Effector memory CD8-positive, alpha-beta T cell (primary cell): ENCODE data around the gene PRRC2B.
"Not testable (repeated sequence)": the region's sequence is repeated elsewhere in the genome, so short reads cannot be mapped to it uniquely, and the experiment has no call there.

Source experiments
- ATAC-seq: fragments of 150-1000 bp; cut with Tn5 transposase; replicated peaks from 2 replicates; pipeline ENCODE4 v1.10.0; 2021; ENCODE audit warnings: mild to moderate bottlenecking, moderate library complexity
- DNase-seq, 3 experiments: peaks; one replicate each; pipeline ENCODE4 v3.0.0; 2021
- H3K27ac Mint-ChIP-seq, 2 donors: one replicate each; pipeline ENCODE4 v1.8.0; 2022; ENCODE audit warnings: mild to moderate bottlenecking in 2 of 2, mixed read lengths in 2 of 2, moderate library complexity in 2 of 2
- H3K27me3 Mint-ChIP-seq, 2 donors: one replicate each; pipeline ENCODE4 v1.8.0; 2022; ENCODE audit warnings: mixed read lengths in 2 of 2
- H3K36me3 Mint-ChIP-seq: one replicate; pipeline ENCODE4 v1.8.0; 2022; ENCODE audit warnings: mild to moderate bottlenecking, moderate library complexity, mixed read lengths; ENCODE audit not compliant: insufficient read depth
- H3K4me1 Mint-ChIP-seq, 2 donors: one replicate each; pipeline ENCODE4 v1.8.0; 2022; ENCODE audit warnings: low read depth in 2 of 2, mixed read lengths in 2 of 2
- H3K4me3 Mint-ChIP-seq, 2 donors: one replicate each; pipeline ENCODE4 v1.8.0; 2022; ENCODE audit warnings: mild to moderate bottlenecking in 2 of 2, mixed read lengths in 2 of 2, moderate library complexity in 2 of 2
- H3K9me3 Mint-ChIP-seq, 2 donors: one replicate each; pipeline ENCODE4 v1.8.0; 2022; ENCODE audit warnings: mixed read lengths in 2 of 2

The PRRC2B gene

DNA sequence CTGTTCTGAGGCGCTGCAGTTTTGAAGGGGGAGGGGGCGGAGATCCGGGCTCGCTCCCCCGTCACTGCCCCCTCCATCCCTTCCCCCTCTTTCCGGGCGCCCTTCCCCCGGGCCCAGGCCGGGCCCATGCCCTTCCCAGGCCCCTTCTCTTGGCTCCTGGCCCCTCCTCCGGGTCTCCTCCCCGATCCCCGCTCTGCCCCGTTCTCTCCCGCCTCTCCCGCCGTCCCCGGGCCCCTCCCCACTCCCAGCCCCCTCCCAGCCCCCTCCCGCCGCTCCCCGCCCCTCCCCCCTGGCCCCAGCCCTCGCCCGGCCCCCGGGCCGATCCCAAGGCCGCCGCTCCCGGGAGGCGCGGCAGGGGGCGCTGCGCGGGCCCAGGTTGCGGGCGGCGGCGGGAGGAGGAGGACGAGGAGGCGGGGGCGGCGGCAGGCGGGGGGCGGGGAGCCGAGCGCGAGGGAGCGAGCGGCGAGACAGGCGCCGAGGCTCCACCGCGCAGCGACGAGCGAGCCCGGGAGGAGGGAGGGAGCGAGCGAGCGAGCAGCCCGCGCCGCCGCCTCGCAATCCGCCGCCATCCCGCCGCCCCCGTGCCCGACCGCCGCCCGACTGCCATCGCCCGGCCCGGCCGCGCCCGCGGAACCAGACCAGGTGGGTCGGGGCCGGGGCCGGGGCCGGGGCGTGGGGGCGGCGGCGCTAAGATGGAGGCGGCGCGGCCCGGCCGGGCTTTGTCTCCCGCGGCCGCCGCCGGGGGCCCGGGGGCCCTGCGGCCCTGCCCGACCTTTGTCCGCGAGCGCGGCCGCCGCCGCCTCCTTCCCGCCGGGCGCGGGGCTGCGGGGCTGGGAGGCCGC lies at the start of gene PRRC2B:
Gene PRRC2B (plus strand): TSS at position 465 of the 842 bp plus-strand sequence. CDS start 36,059 bp downstream, outside the sequence.
- DNase-seq (peak; percentile 69 to 76 (median 70)), ATAC-seq (peak; percentile 48)
- Mint-ChIP-seq H3K27me3 (no peaks in the 10 kb centered on the region), H3K27ac (peak within 1 kb of the TSS; percentile 95 to 96), H3K4me3 (peak within 1 kb of the TSS; percentile 85 to 91), H3K4me1 (peaks cover 41 to 47% of the 10 kb centered on the region in 2 donors), H3K36me3 (peaks cover 32% of the 10 kb centered on the region), H3K9me3 (no peaks in the 10 kb centered on the region)

GRCh38 chr9:131344931-131345535 lies 48.9 kb upstream of the PRRC2B start:
- peaks cover 24 to 33% of the 10 kb centered on the region in 2 donors for H3K27me3 Mint-ChIP-seq
- H3K9me3 Mint-ChIP-seq, H3K4me3 Mint-ChIP-seq, H3K4me1 Mint-ChIP-seq, DNase-seq, ATAC-seq, H3K27ac Mint-ChIP-seq, H3K36me3 Mint-ChIP-seq: not testable (repeated sequence)

DNA sequence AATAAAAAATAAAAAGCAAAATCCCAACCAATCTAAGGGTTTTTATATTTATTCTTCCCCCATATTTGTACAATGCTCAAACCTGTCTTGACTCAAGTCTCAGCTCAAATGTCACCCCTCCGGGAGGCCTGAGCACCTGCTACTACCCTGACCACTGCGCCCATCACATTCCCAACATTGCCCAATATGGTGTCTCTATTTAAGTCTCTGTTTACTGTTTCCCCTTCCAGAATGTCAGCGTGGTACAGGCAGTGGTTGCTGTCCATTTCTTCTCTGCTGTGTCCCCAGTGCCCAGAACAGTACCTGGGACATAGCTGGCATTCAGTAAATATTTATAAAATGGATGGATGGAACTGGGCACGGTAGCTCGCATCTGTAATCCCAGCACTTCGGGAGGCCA lies 47.3 kb upstream of the PRRC2B start:
- Mint-ChIP-seq H3K27me3 (peaks cover 24 to 33% of the 10 kb centered on the region in 2 donors), H3K4me3 (no peak overlapping the region), H3K9me3 (no peaks in the 10 kb centered on the region), H3K36me3 (no peaks in the 10 kb centered on the region), H3K4me1 (peaks cover 8 to 9% of the 10 kb centered on the region in 2 donors), H3K27ac (no peak overlapping the region)
- no peak for ATAC-seq
- DNase-seq = no peak

DNA sequence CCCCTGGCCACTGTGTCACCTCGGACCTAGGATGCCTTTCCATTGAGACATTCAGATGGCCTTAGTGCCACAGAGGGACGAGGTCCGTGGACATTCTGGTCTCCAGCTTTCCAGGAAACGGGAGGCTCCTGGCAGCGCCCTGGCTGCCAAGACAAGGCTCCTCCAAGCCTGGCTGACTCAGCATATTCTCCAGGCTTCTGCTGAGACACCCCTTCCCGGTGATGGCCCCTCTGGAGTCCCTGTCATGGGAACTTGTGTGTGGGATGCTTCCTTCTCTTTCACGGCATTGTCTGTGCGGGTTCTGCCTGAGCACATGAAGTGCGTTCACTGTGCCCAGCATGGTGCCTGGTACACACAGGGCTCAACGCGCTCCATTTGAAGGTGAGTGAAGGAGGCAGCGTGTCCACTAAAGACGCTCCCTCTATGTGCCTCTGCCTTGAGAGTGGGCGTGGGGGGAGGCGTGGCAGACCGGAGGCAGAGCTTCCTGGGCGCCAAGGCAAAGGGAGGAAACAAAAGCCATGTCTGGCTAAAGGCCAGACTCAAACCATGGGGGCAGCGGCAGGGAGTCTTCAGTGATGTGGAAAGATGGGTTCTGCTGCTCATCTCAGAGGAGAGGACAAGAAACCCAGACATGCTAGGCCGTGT lies 46.4 kb upstream of the PRRC2B start:
- Mint-ChIP-seq H3K9me3 (no peaks in the 10 kb centered on the region), H3K4me3 (no peak overlapping the region), H3K27ac (no peak overlapping the region), H3K27me3 (peaks cover 21 to 28% of the 10 kb centered on the region in 2 donors), H3K36me3 (no peaks in the 10 kb centered on the region), H3K4me1 (peaks cover 8 to 9% of the 10 kb centered on the region in 2 donors)
- no peak for DNase-seq
- no peak for ATAC-seq

- Mint-ChIP-seq H3K27ac (no peak overlapping the region), H3K4me3 (no peak overlapping the region), H3K4me1 (peaks cover 8 to 9% of the 10 kb centered on the region in 2 donors), H3K27me3 (peaks cover 9 to 15% of the 10 kb centered on the region in 2 donors), H3K9me3 (no peaks in the 10 kb centered on the region), H3K36me3 (no peaks in the 10 kb centered on the region)
- ATAC-seq (no peak), DNase-seq (no peak)
These were observed 45.0 kb upstream of the PRRC2B start for GRCh38 chr9:131348631-131349521.

- H3K9me3 Mint-ChIP-seq = no peaks in the 10 kb centered on the region
- peaks cover 8 to 9% of the 10 kb centered on the region in 2 donors for H3K4me1 Mint-ChIP-seq
- H3K27me3 Mint-ChIP-seq = peaks cover 6 to 9% of the 10 kb centered on the region in 2 donors
- no peaks in the 10 kb centered on the region for H3K36me3 Mint-ChIP-seq
- no peak for ATAC-seq
- no peak overlapping the region for H3K4me3 Mint-ChIP-seq
- peak overlapping the region in 1 of 2 donors; percentile 41 for H3K27ac Mint-ChIP-seq
- DNase-seq = no peak
These were observed 44.4 kb upstream of the PRRC2B start for GRCh38 chr9:131349522-131349880.

- peak; percentile 81 to 85 (median 84) for DNase-seq
- Mint-ChIP-seq H3K27me3 (peaks cover 6 to 9% of the 10 kb centered on the region in 2 donors), H3K9me3 (no peaks in the 10 kb centered on the region), H3K4me1 (peaks cover 8 to 9% of the 10 kb centered on the region in 2 donors), H3K4me3 (peak overlapping the region; percentile 20 to 31), H3K36me3 (no peaks in the 10 kb centered on the region), H3K27ac (peak overlapping the region in 1 of 2 donors; percentile 41)
- ATAC-seq = peak; percentile 99
These were observed 43.9 kb upstream of the PRRC2B start for GRCh38 chr9:131349881-131350563.

GRCh38 chr9:131356479-131356878 lies 37.4 kb upstream of the PRRC2B start:
- not testable (repeated sequence) for H3K27ac Mint-ChIP-seq, H3K4me1 Mint-ChIP-seq, H3K4me3 Mint-ChIP-seq, DNase-seq, H3K36me3 Mint-ChIP-seq, ATAC-seq, H3K27me3 Mint-ChIP-seq, H3K9me3 Mint-ChIP-seq

DNA sequence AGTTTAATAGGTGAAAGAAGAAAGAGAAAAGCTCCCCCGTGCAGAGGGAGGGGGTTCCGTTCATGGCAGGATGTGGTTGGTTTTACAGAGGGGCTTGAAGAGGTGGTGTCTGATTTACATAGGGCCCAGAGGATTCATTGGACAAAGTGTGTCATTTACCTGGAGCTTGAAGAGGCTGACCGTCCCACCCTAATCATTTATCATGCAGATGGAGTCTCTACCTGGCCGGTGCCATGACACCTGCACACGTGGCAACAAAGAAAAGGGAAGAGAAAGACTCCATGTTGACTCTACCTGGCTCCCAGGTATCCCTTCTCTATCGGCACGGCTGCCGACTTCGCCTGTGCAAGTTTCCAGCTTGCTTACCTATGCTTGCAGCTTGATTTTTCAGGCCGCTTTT lies 35.3 kb upstream of the PRRC2B start:
- H3K36me3 Mint-ChIP-seq = no peaks in the 10 kb centered on the region
- no peaks in the 10 kb centered on the region for H3K9me3 Mint-ChIP-seq
- DNase-seq = no peak
- H3K27ac Mint-ChIP-seq = no peak overlapping the region
- ATAC-seq = peak; percentile 32
- no peaks in the 10 kb centered on the region for H3K27me3 Mint-ChIP-seq
- peaks cover 5% of the 10 kb centered on the region in 2 donors for H3K4me1 Mint-ChIP-seq
- H3K4me3 Mint-ChIP-seq = peak overlapping the region; percentile 11 to 37

DNA sequence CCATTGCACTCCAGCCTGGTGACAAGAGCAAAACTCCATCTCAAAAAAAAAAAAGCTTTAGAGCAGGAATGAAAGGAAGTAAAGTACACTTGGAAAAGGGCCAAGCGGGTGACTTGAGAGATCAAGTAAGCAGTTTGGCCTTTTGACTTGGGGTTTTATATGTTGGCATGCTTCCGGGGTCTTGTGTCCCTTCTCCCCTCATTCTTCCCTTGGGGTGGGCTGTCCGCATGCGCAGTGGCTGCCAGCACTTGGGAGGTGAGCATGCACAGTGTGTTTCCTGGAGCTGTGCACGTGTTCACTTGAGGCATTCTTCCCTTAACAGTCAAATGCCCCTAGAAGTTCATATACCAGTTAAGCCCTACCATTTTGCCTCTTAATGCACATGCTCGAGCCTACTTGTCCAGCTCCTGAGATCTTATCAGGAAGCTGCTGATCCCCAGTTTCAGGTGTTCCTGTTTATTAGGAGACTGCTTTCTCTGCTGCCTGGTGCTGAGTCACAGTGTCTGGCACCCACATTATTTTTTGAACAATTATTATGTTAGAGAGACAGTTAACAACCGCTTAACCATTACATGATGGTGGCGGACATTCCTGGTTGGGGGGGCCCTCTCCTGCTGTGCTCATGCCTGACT lies 32.6 kb upstream of the PRRC2B start:
- Mint-ChIP-seq H3K4me1 (peaks cover 5% of the 10 kb centered on the region in 2 donors), H3K9me3 (no peaks in the 10 kb centered on the region), H3K27me3 (no peaks in the 10 kb centered on the region), H3K4me3 (no peak overlapping the region), H3K36me3 (no peaks in the 10 kb centered on the region), H3K27ac (peak overlapping the region in 1 of 2 donors; percentile 51)
- DNase-seq (no peak), ATAC-seq (no peak)

DNA sequence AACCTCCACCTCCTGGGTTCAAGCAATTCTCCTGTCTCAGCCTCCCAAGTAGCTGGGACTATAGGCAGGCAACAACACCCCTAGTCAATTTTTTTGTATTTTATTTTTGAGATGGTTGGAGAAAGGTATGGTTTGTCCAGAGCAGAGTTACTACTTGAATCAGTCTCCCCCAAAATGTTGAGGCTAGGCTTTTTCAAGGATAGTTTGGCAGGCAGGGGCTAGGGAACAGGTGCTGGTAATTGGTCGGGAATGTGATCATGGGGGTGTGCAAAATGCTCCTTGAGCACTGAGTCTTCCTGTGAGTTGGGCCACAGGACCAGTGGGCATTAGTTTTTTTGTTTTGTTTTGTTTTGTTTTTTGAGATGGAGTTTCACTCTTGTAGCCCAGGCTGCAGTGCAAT lies 28.3 kb upstream of the PRRC2B start:
- no peaks in the 10 kb centered on the region for H3K36me3 Mint-ChIP-seq
- H3K9me3 Mint-ChIP-seq = no peaks in the 10 kb centered on the region
- H3K4me1 Mint-ChIP-seq = peaks cover 1 to 6% of the 10 kb centered on the region in 2 donors
- no peak for DNase-seq
- no peaks in the 10 kb centered on the region for H3K27me3 Mint-ChIP-seq
- H3K4me3 Mint-ChIP-seq = no peak overlapping the region
- no peak overlapping the region for H3K27ac Mint-ChIP-seq
- ATAC-seq = no peak

DNA sequence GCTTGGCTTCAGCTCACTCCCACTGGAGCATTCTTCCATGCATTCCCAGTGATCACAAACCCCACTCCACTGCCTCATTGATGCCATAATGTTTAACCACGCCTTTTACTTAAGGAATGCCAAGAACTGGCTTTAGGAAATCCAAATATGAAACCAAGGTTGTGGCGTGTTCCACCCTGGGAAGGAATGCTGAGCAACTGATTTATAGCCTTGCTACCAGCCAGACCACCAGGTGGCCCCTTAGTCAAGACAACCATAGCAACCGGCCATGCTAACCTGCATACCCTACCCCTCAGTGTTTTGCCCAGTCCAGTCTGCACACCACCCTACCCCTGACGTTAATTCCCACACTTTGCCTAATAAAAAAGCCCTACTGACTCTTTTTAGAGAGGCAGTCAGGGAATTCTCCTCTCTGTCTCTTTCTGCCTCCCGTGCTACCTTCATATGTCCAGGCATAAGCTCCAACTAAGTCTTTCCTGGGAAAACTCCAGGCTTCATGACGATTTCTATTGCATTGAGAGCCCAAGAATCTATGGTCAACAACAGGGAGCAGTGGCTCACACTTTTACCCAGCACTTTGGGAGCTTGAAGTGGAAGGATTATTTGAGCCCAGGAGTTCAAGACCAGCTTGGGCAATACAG lies 27.0 kb upstream of the PRRC2B start:
- H3K27me3 Mint-ChIP-seq = no peaks in the 10 kb centered on the region
- DNase-seq (no peak), ATAC-seq (no peak)
- no peak overlapping the region for H3K4me3 Mint-ChIP-seq
- no peaks in the 10 kb centered on the region for H3K9me3 Mint-ChIP-seq
- no peak overlapping the region for H3K27ac Mint-ChIP-seq
- peaks cover 0 to 6% of the 10 kb centered on the region in 2 donors for H3K4me1 Mint-ChIP-seq
- H3K36me3 Mint-ChIP-seq = no peaks in the 10 kb centered on the region
